GM12892 (cell line): Measurements from ENCODE around the gene PCDHB16.
"Not testable (repeated sequence)": the region's sequence is repeated elsewhere in the genome, so short reads cannot be mapped to it uniquely, and the experiment has no call there.

Experiments used
- POLR2AphosphoS5 ChIP-seq: IDR thresholded peaks from 2 replicates; pipeline ENCODE4 v1.6.1; 2011; ENCODE audit warnings: low read depth, low read length, control low read depth
- TAF1 ChIP-seq: IDR thresholded peaks from 2 replicates; pipeline ENCODE4 v1.6.1; 2011; ENCODE audit warnings: low read depth, mild to moderate bottlenecking, control low read depth, low read length, borderline replicate concordance

- not testable (repeated sequence) for TF ChIP-seq POLR2AphosphoS5, TAF1
Measured at GRCh38 chr5:141225421-141225820, 43.2 kb downstream of the PCDHB16 start.
